Stimulated activated CD8-positive, alpha-beta memory T cell treated with anti-CD3 and anti-CD28 coated beads, Interleukin-15, amount 100 ng/mL, for 24 hours (primary cell): Measurements from ENCODE around the gene MTOR.

Experiments
- DNase-seq: peaks from one replicate; pipeline ENCODE4 v3.0.0-alpha.2; 2020; ENCODE audit warnings: low read depth

Gene MTOR

GRCh38 chr1:11150326-11150725 is 112.0 kb downstream of the MTOR start:
- DNase-seq = no peak

GRCh38 chr1:11147197-11147770 is 115.1 kb downstream of the MTOR start:
- DNase-seq = no peak

GRCh38 chr1:11145741-11146140 is 116.6 kb downstream of the MTOR start:
- DNase-seq = no peak

GRCh38 chr1:11144570-11145256 is 117.6 kb downstream of the MTOR start:
- DNase-seq = no peak

- no peak for DNase-seq
Measured at GRCh38 chr1:11143907-11144306, 118.4 kb downstream of the MTOR start.

- DNase-seq = no peak
Measured at GRCh38 chr1:11143401-11143800, 119.0 kb downstream of the MTOR start.

- no peak for DNase-seq
Measured at GRCh38 chr1:11142618-11143391, 119.5 kb downstream of the MTOR start.

GRCh38 chr1:11138952-11139351 is 123.4 kb downstream of the MTOR start:
- DNase-seq = no peak

- DNase-seq = no peak
Measured at GRCh38 chr1:11138029-11138428, 124.3 kb downstream of the MTOR start.

GRCh38 chr1:11134898-11135266 is 127.5 kb downstream of the MTOR start:
- DNase-seq = no peak

- no peak for DNase-seq
Measured at GRCh38 chr1:11134251-11134897, 128.0 kb downstream of the MTOR start.

GRCh38 chr1:11132563-11133293 is 129.6 kb downstream of the MTOR start:
- no peak for DNase-seq

- DNase-seq = no peak
Measured at GRCh38 chr1:11131816-11132215, 130.5 kb downstream of the MTOR start.

- DNase-seq = no peak
Measured at GRCh38 chr1:11130406-11130805, 131.9 kb downstream of the MTOR start.

GRCh38 chr1:11129649-11130390 is 132.5 kb downstream of the MTOR start:
- no peak for DNase-seq

- no peak for DNase-seq
Measured at GRCh38 chr1:11126569-11126968, 135.8 kb downstream of the MTOR start.

GRCh38 chr1:11125931-11126330 is 136.4 kb downstream of the MTOR start:
- no peak for DNase-seq

GRCh38 chr1:11124965-11125364 is 137.4 kb downstream of the MTOR start:
- DNase-seq = no peak

GRCh38 chr1:11116318-11116717 is 146.0 kb downstream of the MTOR start:
- no peak for DNase-seq

GRCh38 chr1:11114966-11115365 is 147.4 kb downstream of the MTOR start:
- DNase-seq = no peak

- no peak for DNase-seq
Measured at GRCh38 chr1:11109047-11109760, 153.1 kb downstream of the MTOR start.
